HG02763 (cell line): Measurements from ENCODE around the gene TLR1.
"Not testable (repeated sequence)": the region's sequence is repeated elsewhere in the genome, so short reads cannot be mapped to it uniquely, and the experiment has no call there.

Source experiments
- ATAC-seq: cut with Tn5 transposase; IDR thresholded peaks from one replicate; pipeline ENCODE4 v1.9.1; 2021; ENCODE audit warnings: mild to moderate bottlenecking, moderate library complexity; ENCODE audit not compliant: unreplicated experiment

Gene TLR1

GRCh38 chr4:38804654-38805295 lies at the start of gene TLR1:
TSS of gene TLR1 (minus strand) at chr4:38804791. CDS start at chr4:38798831, 5,960 bp downstream.
- no peak for ATAC-seq

- ATAC-seq = no peak
Observed at GRCh38 chr4:38846015-38846414, 41.4 kb upstream of the TLR1 start.

DNA sequence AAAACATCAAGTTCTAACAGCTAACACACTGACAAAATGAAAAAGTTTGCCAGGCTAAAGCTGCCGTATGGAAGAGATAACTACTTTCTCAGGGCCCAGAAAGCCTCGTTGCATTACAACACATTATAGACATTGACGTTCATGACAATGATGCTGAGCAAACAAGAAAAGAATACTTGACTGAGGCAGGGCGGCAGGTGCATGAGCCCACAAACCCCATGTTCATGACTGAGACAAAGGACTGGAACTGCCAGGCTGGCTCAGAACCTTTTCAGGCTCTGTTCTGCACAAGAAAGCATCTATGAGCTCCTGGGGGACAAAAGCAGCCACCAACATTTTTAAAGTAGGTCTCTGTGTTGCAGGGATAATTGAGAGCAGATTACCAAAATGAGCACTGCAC lies 38.4 kb upstream of the TLR1 start:
- ATAC-seq = no peak

DNA sequence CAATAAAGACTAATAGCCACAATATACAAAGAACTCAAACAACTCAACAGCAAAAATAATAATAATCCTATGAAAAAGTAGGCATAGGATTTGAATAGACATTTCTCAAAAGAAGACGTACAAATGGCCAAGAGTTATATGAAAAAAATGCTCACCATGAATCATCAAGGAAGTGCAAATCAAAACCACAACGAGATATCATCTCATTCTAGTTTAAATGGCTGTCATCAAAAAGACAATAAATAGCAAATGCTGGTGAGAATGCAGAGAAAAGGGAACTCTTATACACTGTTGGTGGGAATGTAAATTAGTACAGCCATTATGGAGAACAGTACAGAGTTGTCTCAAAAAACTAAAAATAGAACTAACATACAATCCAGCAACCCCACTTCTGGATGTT lies 33.3 kb upstream of the TLR1 start:
- no peak for ATAC-seq

GRCh38 chr4:38837334-38837733 lies 32.7 kb upstream of the TLR1 start:
- no peak for ATAC-seq

DNA sequence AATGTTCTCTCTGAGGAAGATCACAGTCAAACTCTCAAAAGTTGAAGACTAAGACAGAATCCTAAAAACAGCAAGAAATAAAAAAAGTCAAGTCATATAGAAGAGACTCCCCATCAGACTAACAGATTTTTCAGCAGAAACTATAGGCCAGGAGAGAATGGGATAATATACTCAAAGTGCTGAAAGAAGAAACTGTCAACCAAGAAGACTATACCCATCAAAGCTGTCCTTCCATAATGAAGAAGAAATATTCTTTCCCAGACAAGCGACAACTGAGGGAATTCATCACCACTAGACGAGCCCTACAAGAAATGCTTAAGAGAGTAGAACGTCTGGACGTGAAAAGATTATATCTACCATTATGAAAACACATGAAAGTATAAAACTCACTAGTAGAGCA lies 30.0 kb upstream of the TLR1 start:
- ATAC-seq = no peak

DNA sequence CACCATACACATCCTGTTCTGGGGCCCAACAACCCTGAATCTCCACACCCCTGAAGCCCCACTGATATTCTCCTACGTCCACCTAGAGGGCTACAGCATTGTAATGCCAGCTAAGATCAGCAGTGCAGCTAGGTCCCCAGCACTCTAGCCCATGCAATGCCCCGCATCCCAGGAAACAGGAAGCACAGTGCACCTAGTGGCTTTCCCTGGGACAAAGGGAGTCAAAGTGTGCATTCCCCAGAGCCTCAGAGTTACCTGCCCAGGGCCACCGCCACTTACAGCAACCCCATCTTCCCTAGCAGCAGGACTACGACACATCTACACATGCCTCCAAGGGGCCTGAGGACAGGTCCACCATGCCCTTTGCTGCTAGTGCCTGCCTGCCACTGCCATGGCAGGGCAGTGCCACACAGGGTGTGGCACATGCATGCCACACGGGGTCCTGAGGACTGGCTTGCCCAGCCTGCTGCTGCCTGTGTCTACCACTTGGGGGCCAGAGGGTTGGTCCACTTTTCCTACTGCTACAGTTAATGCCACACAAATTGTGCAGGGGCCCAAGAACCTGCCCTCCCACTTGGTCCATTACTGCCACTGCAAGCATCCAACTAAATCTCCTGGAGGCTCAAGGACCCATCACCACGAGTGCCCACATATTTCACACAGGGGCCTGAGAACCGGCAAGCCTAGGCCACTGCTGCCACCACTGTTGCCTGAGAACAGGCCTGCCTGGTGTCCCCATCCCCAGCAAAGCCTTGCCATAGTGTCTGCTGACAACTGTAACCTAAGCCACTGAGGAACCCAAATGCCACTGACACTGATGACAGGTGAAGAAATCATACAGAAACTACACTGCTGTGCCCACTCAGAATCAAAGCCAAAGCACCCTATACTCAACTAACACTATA lies 28.3 kb upstream of the TLR1 start:
- no peak for ATAC-seq

GRCh38 chr4:38832206-38832605 lies 27.6 kb upstream of the TLR1 start:
- ATAC-seq = no peak

DNA sequence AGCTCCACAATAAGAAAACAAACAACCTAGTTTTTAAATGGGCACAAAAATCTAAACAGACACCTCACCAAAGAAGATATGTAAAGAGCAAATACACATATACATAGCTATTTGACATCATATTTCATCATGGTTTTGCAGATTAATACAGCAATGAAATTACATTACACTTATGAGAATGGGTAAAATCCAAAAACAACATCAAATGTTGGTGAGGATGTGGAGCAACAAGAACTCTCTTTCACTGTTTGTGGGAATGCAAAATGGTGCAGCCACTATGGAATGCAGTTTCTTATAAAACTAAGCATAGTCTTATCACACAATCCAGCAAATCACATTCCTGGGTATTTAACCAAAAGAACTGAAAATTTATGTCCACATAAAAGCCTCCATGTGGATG lies 27.1 kb upstream of the TLR1 start:
- no peak for ATAC-seq

- ATAC-seq = no peak
Observed at GRCh38 chr4:38829237-38829636, 24.6 kb upstream of the TLR1 start.

DNA sequence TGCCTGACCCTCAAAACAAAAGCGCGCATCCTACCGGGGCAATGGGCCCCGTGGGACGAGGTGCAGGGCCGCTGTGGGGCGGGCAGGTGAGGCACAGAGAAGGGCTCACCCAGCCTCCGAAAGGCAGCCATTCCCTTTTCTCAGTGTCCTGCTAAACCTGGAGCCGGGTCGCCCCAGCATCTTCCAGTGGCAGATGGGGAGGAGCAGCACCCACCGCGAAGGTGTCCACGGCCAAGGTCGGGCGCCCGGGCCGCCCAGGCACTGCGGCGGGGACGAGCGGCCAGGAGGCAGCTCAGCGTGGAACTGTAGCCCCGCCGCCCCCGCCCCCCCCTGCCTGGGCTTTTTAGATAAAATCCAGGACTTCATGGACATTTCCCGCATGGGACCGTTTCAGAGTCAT lies 19.2 kb upstream of the TLR1 start:
- no peak for ATAC-seq

DNA sequence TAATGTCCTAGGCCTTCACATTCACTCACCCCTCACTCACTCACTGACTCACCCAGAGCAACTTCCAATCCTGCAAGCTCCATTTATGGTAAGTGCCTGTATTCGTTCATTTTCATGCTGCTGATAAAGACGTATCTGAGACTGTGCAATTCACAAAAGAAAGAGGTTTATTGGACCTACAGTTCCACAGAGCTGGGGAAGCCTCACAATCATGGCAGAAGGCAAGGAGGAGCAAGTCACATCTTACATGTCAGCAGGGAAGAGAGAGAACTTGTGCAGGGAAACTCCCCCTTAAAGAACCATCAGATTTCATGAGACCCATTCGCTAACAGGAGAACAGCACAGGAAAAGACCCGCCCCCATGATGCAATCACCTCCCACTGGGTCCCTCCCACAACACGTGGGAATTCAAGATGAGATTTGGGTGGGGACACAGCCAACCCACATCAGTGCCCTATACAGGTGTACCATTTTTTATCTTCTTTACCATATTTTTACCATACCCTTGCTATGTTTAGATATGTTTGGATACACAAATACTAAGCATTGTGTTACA lies 18.2 kb upstream of the TLR1 start:
- ATAC-seq = no peak

DNA sequence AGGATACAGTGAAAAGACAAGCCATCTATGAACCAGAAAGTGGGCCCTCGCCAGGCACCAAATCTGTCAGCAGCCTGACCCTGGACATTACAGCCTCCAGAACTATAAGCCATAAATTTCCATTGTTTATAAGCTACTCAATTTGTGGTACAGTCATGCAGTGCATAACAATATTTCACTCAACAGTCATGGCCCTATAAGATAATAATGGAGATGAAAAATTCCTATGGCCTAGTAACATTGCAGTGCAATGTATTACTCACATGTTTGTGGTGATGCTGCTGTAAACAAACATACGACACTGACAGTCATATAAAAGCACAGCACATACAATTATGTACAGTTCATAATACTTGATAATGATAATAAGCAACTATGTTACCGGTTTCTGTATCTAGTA lies 17.1 kb upstream of the TLR1 start:
- no peak for ATAC-seq

- peak; percentile 47 for ATAC-seq
Observed at GRCh38 chr4:38820329-38821061, 15.9 kb upstream of the TLR1 start.

DNA sequence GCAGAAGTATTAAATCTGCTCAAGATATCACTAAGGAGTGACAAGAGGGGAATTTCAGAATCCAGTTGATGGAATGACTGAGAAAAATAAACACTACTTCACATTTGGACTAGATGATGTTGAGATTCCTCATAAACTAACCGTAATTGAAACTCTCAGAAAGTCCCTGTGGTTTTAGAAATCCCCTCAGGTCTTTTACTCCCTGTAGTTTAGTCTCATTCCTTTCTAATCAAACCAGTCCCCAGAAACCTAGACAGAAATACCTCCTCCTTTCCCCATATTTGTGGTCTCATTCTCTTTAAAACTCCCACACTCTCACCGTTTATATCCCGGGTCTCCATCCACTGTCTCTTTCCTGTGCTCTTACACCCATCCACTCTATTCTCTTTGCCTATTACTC lies 15.0 kb upstream of the TLR1 start:
- no peak for ATAC-seq

- ATAC-seq = peak; percentile 35
Observed at GRCh38 chr4:38818441-38818976, 13.9 kb upstream of the TLR1 start.

- ATAC-seq = no peak
Observed at GRCh38 chr4:38815885-38816782, 11.5 kb upstream of the TLR1 start.

DNA sequence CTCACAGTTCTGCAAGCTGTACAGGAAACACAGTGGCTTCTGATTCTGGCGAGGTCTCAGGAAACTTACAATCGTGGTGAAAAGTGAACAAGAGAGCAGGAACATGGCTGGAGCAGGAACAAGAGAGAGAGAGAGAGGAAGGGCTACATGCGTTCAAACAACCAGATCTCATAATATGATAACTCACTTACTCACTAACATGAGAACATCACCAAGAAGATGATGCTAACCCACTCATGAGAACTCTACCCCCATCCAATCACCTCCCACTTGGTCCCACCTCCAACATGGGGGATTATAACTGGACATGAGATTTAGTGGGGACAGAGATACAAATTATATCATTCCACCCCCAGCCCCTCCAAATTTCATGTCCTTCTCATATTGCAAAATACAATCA lies 9.8 kb upstream of the TLR1 start:
- no peak for ATAC-seq

- ATAC-seq = no peak
Observed at GRCh38 chr4:38811297-38811696, 6.7 kb upstream of the TLR1 start.

DNA sequence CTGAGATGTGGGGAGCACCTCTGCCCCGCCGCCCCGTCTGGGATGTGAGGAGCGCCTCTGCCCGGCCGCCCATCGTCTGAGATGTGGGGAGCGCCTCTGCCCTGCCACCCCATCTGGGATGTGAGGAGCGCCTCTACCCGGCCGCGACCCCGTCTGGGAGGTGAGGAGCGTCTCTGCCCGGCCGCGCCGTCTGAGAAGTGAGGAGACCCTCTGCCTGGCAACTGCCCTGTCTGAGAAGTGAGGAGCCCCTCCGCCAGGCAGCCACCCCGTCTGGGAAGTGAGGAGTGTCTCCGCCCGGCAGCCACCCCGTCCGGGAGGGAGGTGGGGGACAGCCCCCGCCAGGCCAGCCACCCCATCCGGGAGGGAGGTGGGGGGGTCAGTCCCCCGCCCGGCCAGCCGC lies 2.9 kb upstream of the TLR1 start:
- ATAC-seq = not testable (repeated sequence)
